Ishikawa (cell line): ENCODE data around the gene ADAM10.

ENCODE experiments used
- EGR1 ChIP-seq: IDR thresholded peaks from 2 replicates; pipeline ENCODE4 v1.6.1; 2012
- TCF12 ChIP-seq: IDR thresholded peaks from 2 replicates; pipeline ENCODE4 v1.6.1; 2012; ENCODE audit warnings: low read depth
- TF ChIP-seq, protein P1 (sequence below): IDR thresholded peaks from 2 replicates; pipeline ENCODE4 v1.6.1; 2012; ENCODE audit warnings: low read depth, mild to moderate bottlenecking

DNA sequence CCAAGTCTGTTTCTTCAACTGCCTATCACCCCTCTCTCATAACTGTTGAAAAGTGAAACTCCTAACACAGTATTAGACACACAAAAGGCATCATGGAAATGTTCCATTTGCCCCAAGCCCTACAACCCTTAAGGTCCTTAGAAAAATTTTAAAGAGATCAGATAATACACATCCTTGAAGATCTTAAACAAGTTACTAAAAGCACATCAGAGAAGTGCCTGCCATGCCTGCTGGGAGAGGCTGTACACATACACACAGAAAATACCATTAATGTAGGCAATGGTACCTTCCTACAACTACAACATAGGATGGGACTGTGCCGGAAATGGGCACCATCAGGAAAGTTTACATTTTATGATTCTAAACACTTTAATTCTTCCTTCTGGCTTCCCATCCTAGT is 3.3 kb downstream of the ADAM10 start:
- TF ChIP-seq EGR1 (no peak), TCF12 (no peak)
- TF ChIP-seq, protein P1, sequence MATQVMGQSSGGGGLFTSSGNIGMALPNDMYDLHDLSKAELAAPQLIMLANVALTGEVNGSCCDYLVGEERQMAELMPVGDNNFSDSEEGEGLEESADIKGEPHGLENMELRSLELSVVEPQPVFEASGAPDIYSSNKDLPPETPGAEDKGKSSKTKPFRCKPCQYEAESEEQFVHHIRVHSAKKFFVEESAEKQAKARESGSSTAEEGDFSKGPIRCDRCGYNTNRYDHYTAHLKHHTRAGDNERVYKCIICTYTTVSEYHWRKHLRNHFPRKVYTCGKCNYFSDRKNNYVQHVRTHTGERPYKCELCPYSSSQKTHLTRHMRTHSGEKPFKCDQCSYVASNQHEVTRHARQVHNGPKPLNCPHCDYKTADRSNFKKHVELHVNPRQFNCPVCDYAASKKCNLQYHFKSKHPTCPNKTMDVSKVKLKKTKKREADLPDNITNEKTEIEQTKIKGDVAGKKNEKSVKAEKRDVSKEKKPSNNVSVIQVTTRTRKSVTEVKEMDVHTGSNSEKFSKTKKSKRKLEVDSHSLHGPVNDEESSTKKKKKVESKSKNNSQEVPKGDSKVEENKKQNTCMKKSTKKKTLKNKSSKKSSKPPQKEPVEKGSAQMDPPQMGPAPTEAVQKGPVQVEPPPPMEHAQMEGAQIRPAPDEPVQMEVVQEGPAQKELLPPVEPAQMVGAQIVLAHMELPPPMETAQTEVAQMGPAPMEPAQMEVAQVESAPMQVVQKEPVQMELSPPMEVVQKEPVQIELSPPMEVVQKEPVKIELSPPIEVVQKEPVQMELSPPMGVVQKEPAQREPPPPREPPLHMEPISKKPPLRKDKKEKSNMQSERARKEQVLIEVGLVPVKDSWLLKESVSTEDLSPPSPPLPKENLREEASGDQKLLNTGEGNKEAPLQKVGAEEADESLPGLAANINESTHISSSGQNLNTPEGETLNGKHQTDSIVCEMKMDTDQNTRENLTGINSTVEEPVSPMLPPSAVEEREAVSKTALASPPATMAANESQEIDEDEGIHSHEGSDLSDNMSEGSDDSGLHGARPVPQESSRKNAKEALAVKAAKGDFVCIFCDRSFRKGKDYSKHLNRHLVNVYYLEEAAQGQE: no peak
